ENCODE results near the gene PRDX5. TPM values are rescaled to one million over a fixed set of nuclear protein-coding genes. Genes with fewer than 3 reads are reported as not detected.

Gene PRDX5
- total RNA-seq, 1 donor from 2014 or later = 73.6 TPM

GRCh38 chr11:64348383-64349024, 30.6 kb downstream of the PRDX5 start:
- no peak for TF ChIP-seq CTCF (IDR thresholded peaks at IDR 0.05)
- CTCF ChIA-PET = no interaction called here
- no peak overlapping the region for H3K4me3 Mint-ChIP-seq
- POLR2A ChIA-PET = interaction anchor here (0.6 to 1.0 kb wide), 2 partner anchors 31 to 103 kb away, joined by 3 to 4 read pairs; partner anchors contain the start of genes PRDX5 and TRMT112
- H3K36me3 Mint-ChIP-seq (ENCODE audit: low read depth) = peaks cover 43% of the 10 kb centered on the region
- no peak overlapping the region for H3K27ac Mint-ChIP-seq
- no peaks in the 10 kb centered on the region for H3K27me3 Mint-ChIP-seq
- intact Hi-C loops (cut with micrococcal nuclease) = no loop called here
- DNase-seq = no peak
- ATAC-seq (ENCODE audit: low read depth) = no peak
- no peaks in the 10 kb centered on the region for H3K9me3 Mint-ChIP-seq
- peaks cover 4% of the 10 kb centered on the region for H3K4me1 Mint-ChIP-seq

DNA sequence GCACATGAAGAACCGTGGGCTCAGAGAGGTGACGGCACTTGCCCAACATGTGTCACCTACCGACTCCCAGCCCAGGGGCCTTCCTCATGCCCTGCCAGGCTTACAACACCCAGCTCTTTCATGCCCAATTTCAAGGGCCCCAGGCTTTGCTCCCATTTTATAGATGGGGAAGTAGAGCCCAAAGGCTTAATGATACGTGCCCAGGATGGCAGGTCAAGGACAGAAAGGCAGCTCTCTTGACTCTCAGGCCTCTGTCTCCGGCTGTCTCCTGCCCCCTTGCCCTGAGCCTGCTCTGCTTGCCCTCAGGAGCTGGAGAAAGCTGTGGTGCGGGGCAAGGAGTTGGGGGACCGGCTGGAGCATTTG, 31.1 kb downstream of the PRDX5 start:
- ATAC-seq (ENCODE audit: low read depth) (no peak), DNase-seq (no peak)
- Mint-ChIP-seq H3K4me1 (peaks cover 4% of the 10 kb centered on the region), H3K9me3 (no peaks in the 10 kb centered on the region), H3K36me3 (ENCODE audit: low read depth) (peaks cover 43% of the 10 kb centered on the region), H3K4me3 (no peak overlapping the region), H3K27ac (no peak overlapping the region), H3K27me3 (no peaks in the 10 kb centered on the region)
- TF ChIP-seq CTCF (IDR thresholded peaks at IDR 0.05) = no peak
- ChIA-PET CTCF (interaction anchor here (9.3 kb wide), 1 partner anchor 31 kb away, joined by 138 read pairs; the partner anchor contains the start of genes PRDX5 and TRMT112), POLR2A (interaction anchor here (0.6 to 1.0 kb wide), 2 partner anchors 31 to 104 kb away, joined by 3 to 4 read pairs; partner anchors contain the start of genes PRDX5 and TRMT112)
- intact Hi-C loops (cut with micrococcal nuclease) = no loop called here

- TF ChIP-seq CTCF (IDR thresholded peaks at IDR 0.05) = no peak
- Mint-ChIP-seq H3K4me1 (peaks cover 4% of the 10 kb centered on the region), H3K4me3 (no peak overlapping the region), H3K27ac (no peak overlapping the region), H3K9me3 (no peaks in the 10 kb centered on the region), H3K36me3 (ENCODE audit: low read depth) (peaks cover 41% of the 10 kb centered on the region), H3K27me3 (no peaks in the 10 kb centered on the region)
- intact Hi-C loops (cut with micrococcal nuclease) = no loop called here
- ATAC-seq (ENCODE audit: low read depth) = no peak
- ChIA-PET POLR2A (interaction anchor here (1.0 kb wide), 1 partner anchor 32 kb away, joined by 3 read pairs; the partner anchor contains the start of genes PRDX5 and TRMT112), CTCF (interaction anchor here (9.3 kb wide), 1 partner anchor 32 kb away, joined by 138 read pairs; the partner anchor contains the start of genes PRDX5 and TRMT112)
- DNase-seq = no peak
These were observed 31.5 kb downstream of the PRDX5 start for GRCh38 chr11:64349404-64349803.

GRCh38 chr11:64351136-64351631, 33.3 kb downstream of the PRDX5 start:
- TF ChIP-seq CTCF (IDR thresholded peaks at IDR 0.05) = no peak
- DNase-seq (no peak), ATAC-seq (ENCODE audit: low read depth) (peak; percentile 29)
- POLR2A ChIA-PET = interaction anchor here (6.0 kb wide), 1 partner anchor 10 kb away, joined by 43 read pairs; the partner anchor contains the start of gene CCDC88B
- peaks cover 32% of the 10 kb centered on the region for H3K36me3 Mint-ChIP-seq (ENCODE audit: low read depth)
- H3K9me3 Mint-ChIP-seq = no peaks in the 10 kb centered on the region
- H3K4me1 Mint-ChIP-seq = peaks cover 7% of the 10 kb centered on the region
- intact Hi-C loops (cut with micrococcal nuclease) = no loop called here
- H3K4me3 Mint-ChIP-seq = no peak overlapping the region
- H3K27ac Mint-ChIP-seq = no peak overlapping the region
- H3K27me3 Mint-ChIP-seq = no peaks in the 10 kb centered on the region
- CTCF ChIA-PET = interaction anchor here (9.3 kb wide), 1 partner anchor 34 kb away, joined by 138 read pairs; the partner anchor contains the start of genes PRDX5 and TRMT112
